Ovary (tissue), 9 donors: ENCODE data around the gene NUP133. TPM values are rescaled to one million over a fixed set of nuclear protein-coding genes. Genes with fewer than 3 reads are reported as not detected.

ENCODE experiments used
- DNase-seq, 5 donors: peaks; one replicate each; pipeline ENCODE4 v3.0.0-alpha.2; 2019 to 2020
- H3K27ac ChIP-seq, 2 donors: fragments of 200-600 bp; one replicate each; pipeline versions ENCODE4 v1.5.1 to v1.8.0; 2019 to 2022
- H3K27me3 ChIP-seq: fragments of 200-600 bp; one replicate; pipeline ENCODE4 v1.8.0; 2022
- H3K36me3 ChIP-seq: fragments of 200-600 bp; sonication (generic); one replicate; pipeline ENCODE4 v1.5.1; 2019
- H3K4me1 ChIP-seq: one replicate; pipeline ENCODE4 v1.8.1; 2013; ENCODE audit warnings: mild to moderate bottlenecking, moderate library complexity; ENCODE audit not compliant: insufficient read depth
- H3K4me3 ChIP-seq: fragments of 200-600 bp; sonication (generic); one replicate; pipeline ENCODE4 v1.5.1; 2017
- H3K9me3 ChIP-seq, 2 donors: fragments of 200-600 bp in 1 of 2; sonication (generic) in 1 of 2; one replicate each; pipeline versions ENCODE4 v1.5.1 to v1.8.1; 2013 to 2019; ENCODE audit warnings: mild to moderate bottlenecking in 1 of 2, moderate library complexity in 1 of 2
- CTCF ChIP-seq, 3 donors: fragments of 450-650 bp in 2 of 3; fragments of 200-600 bp in 1 of 3; IDR thresholded peaks; one replicate each; pipeline versions ENCODE4 v1.5.1 to v1.8.0; 2016 to 2022; ENCODE audit warnings: antibody characterized with exemption in 3 of 3, mild to moderate bottlenecking in 1 of 3
- EP300 ChIP-seq: sonication (generic); formaldehyde crosslinking; IDR thresholded peaks from one replicate; pipeline ENCODE4 v1.6.1; 2017; ENCODE audit warnings: antibody characterized with exemption
- POLR2A ChIP-seq: fragments of 450-650 bp; IDR thresholded peaks from one replicate; pipeline ENCODE4 v1.6.1; 2017; ENCODE audit warnings: antibody characterized with exemption, mild to moderate bottlenecking, moderate library complexity
- WGBS, 3 donors: extraction: QIAGEN DNeasy Blood & Tissue Kit in 1 of 3; methylation state at CpG; one replicate each; pipeline versions ENCODE4 v1.1.5 to v1.1.7; 2013 to 2017; 5-methylcytosine and 5-hydroxymethylcytosine counted together
- intact Hi-C, 4 donors: fragments of 100-400 bp; cut with DNase I; formaldehyde crosslinking; loops; one replicate each; pipeline versions ENCODE4 v1.11.0 to v1.15.1; 2022 to 2023
- polyA plus RNA-seq, 2 donors: library from polyadenylated mRNA; stranded (reverse); fragments of 200-250 nt in 1 of 2; fragments of 350-450 nt in 1 of 2; fragmentation: Illumina TruSeq in 1 of 2; extraction: RNeasy Lipid Tissue Mini Kit (QIAGEN cat#74804) in 1 of 2; gene quantifications; one replicate each; pipeline ENCODE4 v1.2.3, GENCODE V29; 2013 to 2014
- total RNA-seq, 7 donors: library from RNA; depleted of rRNA in 2 of 7; stranded (reverse); fragments of >200 nt in 2 of 7; fragmentation: NEBNext Ultra II Directional in 3 of 7; extraction: Animal tissue kit (Norgen Biotek cat#: 25700) in 3 of 7; gene quantifications; one replicate each; pipeline versions ENCODE4 v1.1.0 to v1.2.4, GENCODE V29; 2016 to 2023
- donor health status: DM: no; HTN: no; CAD: no; lungs with moderate emphysema.
- donor health status: DM: no; HTN: no; CAD: no.
- donor health status: Bipolar disorder and iron deficiency.
- donor health status: DM: yes; HTN: yes; CAD: no.
- donor health status: DM: no; HTN: no; CAD: no.
- donor health status: DM: yes; HTN: yes; CAD: no.

The NUP133 gene
- total and polyA plus RNA-seq, 9 donors = 15.3 to 49.2 (median 40.6) TPM

DNA sequence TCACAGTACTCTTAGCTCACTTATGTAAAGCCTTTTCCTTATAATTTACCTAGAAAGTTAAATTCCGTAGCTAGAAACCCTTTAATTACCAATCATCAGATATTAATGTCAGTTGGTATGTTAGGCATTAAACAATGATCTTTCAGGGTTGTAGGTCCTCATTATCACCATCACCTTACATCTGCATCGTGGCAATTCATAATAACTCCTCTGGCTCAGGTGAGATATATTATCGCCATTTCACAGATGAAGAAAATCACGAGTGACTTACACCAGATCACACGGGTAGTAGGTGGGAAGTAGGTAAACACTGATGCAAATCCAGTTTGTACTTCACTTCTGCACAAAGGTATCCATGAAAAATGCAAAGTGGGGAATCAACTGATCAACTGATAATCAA lies 639 bp downstream of the NUP133 start:
- Histone ChIP-seq H3K4me3 (peak overlapping the region; percentile 97), H3K4me1 (no peaks in the 10 kb centered on the region), H3K27ac (peak overlapping the region; percentile 84 to 90), H3K9me3 (no peaks in the 10 kb centered on the region), H3K27me3 (no peaks in the 10 kb centered on the region), H3K36me3 (no peaks in the 10 kb centered on the region)
- TF ChIP-seq CTCF (IDR thresholded peaks at IDR 0.05) (no peak), POLR2A (no peak), EP300 (no peak)
- no peak for DNase-seq
- 1 to 3% (median 2%) methylated on average over 5 of the region's 5 CpGs for WGBS, 3 donors
- intact Hi-C loops = no loop called here

DNA sequence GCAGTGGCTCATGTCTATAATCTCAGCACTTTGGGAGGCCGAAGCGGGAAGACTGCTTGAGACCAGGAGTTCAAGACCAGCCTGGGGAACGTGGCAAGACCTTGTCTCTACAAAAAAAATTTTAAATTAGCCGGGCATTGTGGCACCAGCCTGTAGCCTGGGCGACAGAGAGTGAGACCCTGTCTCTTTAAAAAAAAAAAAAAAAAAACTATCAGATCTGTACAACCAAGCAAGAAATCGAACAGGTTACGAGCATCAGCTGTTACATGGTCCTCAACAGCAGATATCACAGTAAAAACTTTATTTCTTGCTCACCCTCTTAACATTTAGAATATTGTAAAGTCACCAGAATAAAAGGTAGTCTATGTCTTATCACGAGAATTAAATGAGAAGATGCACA lies 1.5 kb downstream of the NUP133 start:
- no peak for DNase-seq
- H3K27ac ChIP-seq = no peak overlapping the region
- no peak overlapping the region for H3K4me3 ChIP-seq
- TF ChIP-seq CTCF (IDR thresholded peaks at IDR 0.05) = no peak
- TF ChIP-seq POLR2A = no peak
- TF ChIP-seq EP300 = no peak
- H3K9me3 ChIP-seq = no peaks in the 10 kb centered on the region
- no peaks in the 10 kb centered on the region for H3K27me3 ChIP-seq
- no peaks in the 10 kb centered on the region for H3K36me3 ChIP-seq
- no peaks in the 10 kb centered on the region for H3K4me1 ChIP-seq
- 73 to 78% (median 76%) methylated on average over 8 of the region's 8 CpGs for WGBS, 3 donors
- intact Hi-C loops = no loop called here

DNA sequence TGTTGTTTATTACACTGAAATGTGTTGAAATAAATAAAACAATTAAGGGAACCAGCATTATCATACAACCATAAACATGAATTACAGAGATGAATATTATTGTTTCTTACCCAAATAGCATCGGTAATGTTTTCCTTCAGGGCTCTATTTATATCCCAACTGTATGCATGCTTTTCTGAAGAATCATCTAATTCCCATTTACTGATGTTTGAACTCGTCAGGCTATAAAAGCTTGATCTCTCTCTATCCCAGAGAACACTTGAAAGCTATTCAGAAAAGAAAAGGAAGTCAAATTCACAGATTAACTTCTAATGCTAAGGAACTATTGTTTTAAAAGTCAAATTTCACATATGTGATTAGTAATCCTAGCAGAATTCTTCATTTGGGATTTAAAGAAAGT lies 12.4 kb downstream of the NUP133 start:
- Histone ChIP-seq H3K27ac (no peak overlapping the region), H3K36me3 (no peaks in the 10 kb centered on the region), H3K4me3 (no peak overlapping the region), H3K9me3 (no peaks in the 10 kb centered on the region), H3K27me3 (no peaks in the 10 kb centered on the region), H3K4me1 (no peaks in the 10 kb centered on the region)
- TF ChIP-seq EP300 = no peak
- TF ChIP-seq POLR2A = no peak
- TF ChIP-seq CTCF (IDR thresholded peaks at IDR 0.05) = no peak
- DNase-seq = no peak
- intact Hi-C loops = no loop called here
- WGBS, 3 donors = 74 to 84% (median 83%) methylated on average over 2 of the region's 2 CpGs

DNA sequence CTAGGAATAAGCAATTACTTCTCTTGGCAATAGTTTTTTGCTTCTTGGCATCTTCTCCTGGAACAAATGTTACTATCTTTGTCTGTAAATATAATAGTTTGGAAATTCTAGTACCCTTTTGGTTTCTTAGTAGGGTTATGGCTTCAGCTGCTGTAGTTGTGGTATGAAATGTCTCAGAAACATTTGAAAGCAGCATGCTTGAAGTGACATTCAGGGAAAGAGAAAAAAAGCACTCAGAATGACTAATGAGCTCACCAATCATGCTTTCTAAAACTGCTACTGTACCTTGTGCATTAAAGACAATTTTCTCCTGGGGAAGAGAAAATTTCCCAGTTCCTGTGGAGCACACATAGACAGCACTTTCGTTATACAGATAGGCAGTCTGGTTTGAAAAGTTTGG lies 21.0 kb downstream of the NUP133 start:
- intact Hi-C loops = loop anchor here in 1 of 4 donors (10.0 kb wide), 2 partner anchors 232 to 822 kb away; no protein-coding TSS in a partner anchor
- TF ChIP-seq POLR2A (no peak), EP300 (no peak), CTCF (IDR thresholded peaks at IDR 0.05) (no peak)

More for the DNA sequence above, 21.0 kb downstream of the NUP133 start:
- WGBS, 3 donors = 92 to 98% (median 94%) methylated on average over 1 of the region's 1 CpG
- Histone ChIP-seq H3K27ac (no peak overlapping the region), H3K36me3 (no peaks in the 10 kb centered on the region), H3K27me3 (no peaks in the 10 kb centered on the region), H3K9me3 (no peaks in the 10 kb centered on the region), H3K4me1 (no peaks in the 10 kb centered on the region), H3K4me3 (no peak overlapping the region)
- no peak for DNase-seq
